H1 (cell line): ENCODE measurements around the gene ELFN2. TPM values are rescaled to one million over a fixed set of nuclear protein-coding genes. Genes with fewer than 3 reads are reported as not detected.

ENCODE experiments used
- CHD7 ChIP-seq: fragments of 300-600 bp; sonication (generic); IDR thresholded peaks from 2 replicates; pipeline ENCODE4 v1.7.1; 2012; ENCODE audit warnings: low read length, moderate library complexity, mild to moderate bottlenecking, inconsistent platforms; ENCODE audit not compliant: insufficient replicate concordance
- MAX ChIP-seq: IDR thresholded peaks from 2 replicates; pipeline ENCODE4 v1.6.1; 2012; ENCODE audit warnings: inconsistent platforms
- SP1 ChIP-seq: IDR thresholded peaks from 2 replicates; pipeline ENCODE4 v1.6.1; 2011; ENCODE audit warnings: low read depth, low read length
- polyA plus RNA-seq, 7 experiments: library from polyadenylated mRNA; depleted of rRNA in 3 of 7; stranded (reverse) in 5 of 7; unstranded in 2 of 7; fragments of >200 nt in 5 of 7; fragments of 200-250 nt in 2 of 7; gene quantifications; 1 replicate in 5 of 7; 2 replicates in 1 of 7; 4 replicates in 1 of 7; pipeline versions ENCODE4 v1.2.1 to v1.2.3, GENCODE V29; 2011 to 2013; ENCODE audit warnings: missing spikeins in 2 of 7, mixed read lengths in 2 of 7
- total RNA-seq: library from RNA; stranded (reverse); fragmentation: NEBNext Ultra II Directional; extraction: Animal tissue kit (Norgen Biotek cat#: 25700); gene quantifications from 2 replicates; pipeline ENCODE4 v1.2.1, GENCODE V29; 2021

The ELFN2 gene
- total and polyA plus RNA-seq, 2 of the 8 experiments (the other 6 are each of a cell fraction or from before 2014, with no cell fraction given): 0.63 to 0.88 TPM

GRCh38 chr22:37464181-37464580 is 36.9 kb upstream of the ELFN2 start (continued):
- TF ChIP-seq MAX (no peak), CHD7 (no peak), SP1 (no peak)
